ENCODE data around the gene ATG2A.

GRCh38 chr11:64848214-64848825 is 68.7 kb downstream of the ATG2A start:
- TF ChIP-seq EGR1 (IDR thresholded peaks at IDR 0.05): no peak
- TF ChIP-seq, protein P1, sequence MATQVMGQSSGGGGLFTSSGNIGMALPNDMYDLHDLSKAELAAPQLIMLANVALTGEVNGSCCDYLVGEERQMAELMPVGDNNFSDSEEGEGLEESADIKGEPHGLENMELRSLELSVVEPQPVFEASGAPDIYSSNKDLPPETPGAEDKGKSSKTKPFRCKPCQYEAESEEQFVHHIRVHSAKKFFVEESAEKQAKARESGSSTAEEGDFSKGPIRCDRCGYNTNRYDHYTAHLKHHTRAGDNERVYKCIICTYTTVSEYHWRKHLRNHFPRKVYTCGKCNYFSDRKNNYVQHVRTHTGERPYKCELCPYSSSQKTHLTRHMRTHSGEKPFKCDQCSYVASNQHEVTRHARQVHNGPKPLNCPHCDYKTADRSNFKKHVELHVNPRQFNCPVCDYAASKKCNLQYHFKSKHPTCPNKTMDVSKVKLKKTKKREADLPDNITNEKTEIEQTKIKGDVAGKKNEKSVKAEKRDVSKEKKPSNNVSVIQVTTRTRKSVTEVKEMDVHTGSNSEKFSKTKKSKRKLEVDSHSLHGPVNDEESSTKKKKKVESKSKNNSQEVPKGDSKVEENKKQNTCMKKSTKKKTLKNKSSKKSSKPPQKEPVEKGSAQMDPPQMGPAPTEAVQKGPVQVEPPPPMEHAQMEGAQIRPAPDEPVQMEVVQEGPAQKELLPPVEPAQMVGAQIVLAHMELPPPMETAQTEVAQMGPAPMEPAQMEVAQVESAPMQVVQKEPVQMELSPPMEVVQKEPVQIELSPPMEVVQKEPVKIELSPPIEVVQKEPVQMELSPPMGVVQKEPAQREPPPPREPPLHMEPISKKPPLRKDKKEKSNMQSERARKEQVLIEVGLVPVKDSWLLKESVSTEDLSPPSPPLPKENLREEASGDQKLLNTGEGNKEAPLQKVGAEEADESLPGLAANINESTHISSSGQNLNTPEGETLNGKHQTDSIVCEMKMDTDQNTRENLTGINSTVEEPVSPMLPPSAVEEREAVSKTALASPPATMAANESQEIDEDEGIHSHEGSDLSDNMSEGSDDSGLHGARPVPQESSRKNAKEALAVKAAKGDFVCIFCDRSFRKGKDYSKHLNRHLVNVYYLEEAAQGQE (IDR thresholded peaks at IDR 0.05; ENCODE audit: low read depth): no peak

Measured in Ishikawa (cell line).